Fibroblast of the conjunctiva (primary cell): ENCODE measurements around the gene PEX7.
"Not testable (repeated sequence)": the region's sequence is repeated elsewhere in the genome, so short reads cannot be mapped to it uniquely, and the experiment has no call there.

Experiments
- DNase-seq: peaks from one replicate; pipeline ENCODE4 v3.0.0-alpha.2; 2010; ENCODE audit warnings: low read depth

The PEX7 gene

DNA sequence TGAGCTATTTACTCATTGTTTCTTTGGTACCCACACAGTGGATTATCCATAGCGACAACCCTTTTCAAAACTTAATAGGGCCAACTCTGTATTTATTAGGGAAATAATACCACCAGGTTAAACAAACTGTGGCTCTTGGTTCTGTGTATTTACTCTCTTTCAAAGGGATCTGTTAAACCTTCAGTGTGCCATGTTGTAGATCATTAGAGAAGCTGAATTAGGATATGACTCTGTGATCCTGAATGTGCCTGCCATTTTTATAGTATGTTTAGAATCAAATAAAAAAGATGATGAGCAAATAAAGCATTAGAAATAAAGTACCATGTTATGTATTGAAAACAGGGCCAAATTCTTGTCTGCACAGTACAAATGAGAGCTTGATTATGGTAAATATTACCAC is 74.7 kb downstream of the PEX7 start:
- DNase-seq, result no peak

- DNase-seq, result no peak
These were observed 78.9 kb downstream of the PEX7 start for GRCh38 chr6:136901212-136901784.

DNA sequence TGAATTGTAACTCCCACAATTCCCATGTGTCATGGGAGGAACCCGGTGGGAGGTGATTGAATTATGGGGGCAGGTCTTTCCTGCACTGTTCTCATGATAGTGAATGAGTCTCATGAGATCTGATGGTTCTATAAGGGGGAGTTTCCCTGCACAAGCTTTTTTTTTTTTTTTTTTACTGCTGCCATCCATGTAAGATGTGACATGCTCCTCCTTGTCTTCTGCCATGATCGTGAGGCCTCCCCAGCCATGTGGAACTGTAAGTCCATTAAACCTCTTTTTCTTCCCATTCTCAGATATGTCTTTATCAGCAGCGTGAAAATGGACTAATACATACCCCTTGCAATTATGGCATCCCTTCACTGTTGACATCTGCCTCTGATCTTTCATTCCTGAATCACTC is 82.1 kb downstream of the PEX7 start:
- DNase-seq, result not testable (repeated sequence)

GRCh38 chr6:136914947-136915346 is 92.6 kb downstream of the PEX7 start:
- DNase-seq, result no peak

DNA sequence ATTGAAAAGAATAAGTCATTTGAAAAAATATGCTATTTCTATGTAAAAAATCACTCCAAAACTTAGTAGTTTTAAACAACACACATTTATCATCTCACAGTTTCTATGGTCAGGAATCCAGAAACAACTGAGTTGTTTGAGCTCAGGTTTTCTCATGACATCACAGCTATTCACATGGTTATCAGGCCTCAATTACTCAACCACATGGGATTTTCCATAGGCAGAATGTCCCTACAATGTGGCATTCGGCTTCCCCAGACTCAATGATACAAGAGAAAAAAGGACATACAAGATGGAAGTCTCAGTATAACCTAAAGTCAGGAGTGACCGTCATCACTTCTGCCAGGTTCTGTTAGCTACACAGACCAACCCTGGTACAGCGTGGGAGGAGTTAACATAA is 96.3 kb downstream of the PEX7 start:
- DNase-seq, result no peak

DNA sequence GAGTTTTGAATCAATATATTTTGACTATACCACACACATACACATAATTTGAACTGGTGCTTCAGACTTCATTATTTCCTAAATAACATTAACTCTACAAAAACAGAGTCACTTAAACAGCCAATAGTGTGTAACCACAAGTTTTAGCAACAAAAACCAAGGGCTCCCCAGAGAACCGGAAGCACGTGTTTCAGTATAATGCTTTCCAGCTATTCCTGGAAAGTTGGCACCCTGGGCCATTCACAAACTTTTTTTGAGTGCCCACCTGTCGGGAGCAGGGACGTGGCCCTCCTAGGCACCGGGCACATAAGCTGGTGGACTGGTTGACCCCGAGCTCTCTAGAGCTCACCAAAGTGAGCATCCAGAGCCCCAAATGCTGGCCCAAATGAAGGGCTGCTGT is 97.8 kb downstream of the PEX7 start:
- no peak for DNase-seq

DNA sequence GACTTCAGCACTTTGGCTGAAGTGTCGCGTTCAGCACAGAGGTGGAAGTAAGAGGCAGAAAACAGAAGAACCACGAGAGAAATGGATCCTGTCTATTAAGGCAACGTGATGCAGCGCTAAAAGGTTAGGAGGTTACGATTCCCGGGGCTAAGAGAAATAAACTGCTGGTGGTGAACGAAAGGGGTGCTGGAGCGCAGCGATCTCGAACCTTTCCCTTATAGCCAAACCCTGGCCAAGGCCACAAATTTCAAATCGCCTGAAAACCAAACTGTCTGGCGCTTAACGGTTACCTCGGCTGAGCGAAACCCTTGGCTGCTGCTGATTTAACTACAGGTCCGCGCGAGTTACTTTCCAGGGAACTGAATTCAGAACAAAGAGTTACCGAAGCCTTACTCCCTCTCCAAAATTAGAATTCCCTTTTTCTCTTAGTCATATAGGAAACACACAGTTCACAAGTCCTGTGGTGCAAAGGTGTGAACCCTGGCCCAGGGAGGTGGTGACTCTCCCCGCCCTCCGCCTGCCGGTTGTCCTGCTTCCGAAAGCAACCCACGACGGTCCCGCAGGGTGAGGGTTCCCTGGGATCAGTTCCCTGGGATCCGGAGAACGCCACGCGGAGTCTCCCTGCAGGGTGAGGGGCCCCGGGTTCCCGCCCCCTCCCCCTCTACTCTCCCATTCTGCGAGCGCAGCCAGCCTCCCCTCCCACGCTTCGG is 98.4 kb downstream of the PEX7 start:
- no peak for DNase-seq

DNA sequence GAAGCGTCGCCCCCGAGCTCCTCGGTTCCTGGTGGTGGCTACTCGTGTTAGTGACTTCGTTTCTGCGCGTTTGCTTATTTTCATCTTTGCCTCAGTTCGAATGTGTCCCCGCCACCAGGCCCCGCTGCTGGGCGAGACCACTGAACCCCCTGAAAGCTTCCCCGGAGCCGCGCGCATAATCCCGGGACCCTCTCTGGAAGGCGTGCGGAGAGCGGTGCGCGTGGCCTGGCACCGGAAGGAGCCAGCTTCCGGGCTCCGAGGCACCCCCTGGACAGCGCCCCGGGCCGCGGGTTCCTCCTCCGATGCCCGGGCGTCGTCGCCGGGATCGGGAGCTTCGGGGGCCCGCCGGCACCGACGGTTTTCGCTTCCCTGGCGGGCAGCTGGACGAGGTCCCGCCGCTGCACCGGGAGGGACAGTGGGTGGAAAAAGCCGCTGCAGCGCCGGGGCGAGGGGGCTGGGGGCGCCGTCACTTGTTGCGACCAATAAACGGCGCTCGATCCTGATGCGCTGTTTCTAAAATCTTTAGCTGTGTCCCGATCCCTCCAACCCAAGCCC is 99.1 kb downstream of the PEX7 start:
- DNase-seq, result no peak

DNA sequence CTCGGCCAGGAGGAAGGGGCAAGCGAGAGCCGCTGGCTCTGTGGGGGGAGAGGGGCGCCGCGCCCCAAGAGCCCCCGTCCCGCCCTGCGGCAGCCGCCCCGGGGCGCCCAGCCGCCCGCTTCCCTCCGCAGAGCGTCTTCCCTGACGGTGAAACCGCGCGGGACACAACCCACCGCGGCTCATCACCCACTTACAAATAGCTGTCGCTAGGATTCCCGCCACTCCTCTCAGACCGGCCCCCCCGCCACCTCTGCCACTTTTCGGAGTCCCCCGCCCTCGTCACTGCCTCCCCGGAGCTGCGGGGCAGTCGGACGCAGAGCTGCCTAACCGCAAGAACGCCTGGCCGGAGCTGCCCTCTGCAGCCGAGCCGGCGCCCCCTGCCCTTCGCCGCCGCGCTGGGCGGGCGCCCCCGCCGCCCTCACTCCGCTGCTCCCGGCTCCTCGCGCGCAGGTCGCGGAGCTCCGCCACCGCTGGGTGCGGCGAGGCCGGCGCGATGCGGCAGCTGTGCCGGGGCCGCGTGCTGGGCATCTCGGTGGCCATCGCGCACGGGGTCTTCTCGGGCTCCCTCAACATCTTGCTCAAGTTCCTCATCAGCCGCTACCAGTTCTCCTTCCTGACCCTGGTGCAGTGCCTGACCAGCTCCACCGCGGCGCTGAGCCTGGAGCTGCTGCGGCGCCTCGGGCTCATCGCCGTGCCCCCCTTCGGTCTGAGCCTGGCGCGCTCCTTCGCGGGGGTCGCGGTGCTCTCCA is 99.7 kb downstream of the PEX7 start, which contains the start of gene SLC35D3:
Gene SLC35D3 (plus strand): TSS at position 366 of the 749 bp plus-strand sequence. CDS start 128 bp downstream, at position 494.
- no peak for DNase-seq

- DNase-seq, result no peak
These were observed 100.3 kb downstream of the PEX7 start for GRCh38 chr6:136922685-136923006.

DNA sequence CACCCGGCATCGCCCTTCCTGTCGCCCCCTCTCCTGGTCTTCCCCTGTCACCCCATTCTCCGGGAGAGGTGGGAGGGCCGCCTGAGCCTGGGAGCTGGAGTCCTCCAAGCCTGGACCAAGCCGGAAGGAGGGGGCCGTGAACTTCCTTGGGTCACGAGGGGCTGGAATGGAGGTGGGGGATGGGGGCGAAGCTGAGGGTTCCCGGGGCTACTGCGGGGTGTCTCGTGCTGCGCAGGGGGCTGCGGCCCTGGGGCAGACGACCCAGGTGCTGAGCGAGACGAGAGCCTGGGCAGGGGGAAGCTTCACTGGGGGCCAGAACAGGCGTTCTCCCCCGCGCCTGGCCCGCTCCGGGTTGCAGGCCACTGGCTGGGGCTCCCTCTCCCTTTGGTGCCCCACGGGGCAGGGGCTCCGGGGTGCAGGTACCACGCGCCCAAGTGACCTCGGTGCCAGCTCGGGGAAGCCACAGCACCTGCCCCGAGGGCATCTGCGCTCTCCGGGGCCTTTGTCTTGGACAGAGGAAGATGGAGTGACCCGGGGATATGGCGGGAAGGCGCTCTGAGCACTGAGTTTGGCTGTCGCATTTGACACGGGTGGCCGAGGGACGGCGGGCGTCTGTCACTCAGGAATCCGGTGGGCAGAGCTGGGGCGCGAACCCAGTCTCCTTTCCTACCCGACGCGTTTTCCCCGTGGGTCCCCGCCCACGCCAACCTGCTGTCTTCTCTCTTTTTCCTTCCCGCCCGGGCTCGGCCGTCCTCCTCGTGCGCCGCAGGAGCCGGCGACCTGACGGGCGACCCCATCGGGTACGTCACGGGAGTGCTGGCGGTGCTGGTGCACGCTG is 100.9 kb downstream of the PEX7 start:
- DNase-seq, result no peak

- no peak for DNase-seq
These were observed 101.7 kb downstream of the PEX7 start for GRCh38 chr6:136923954-136924673.

GRCh38 chr6:136926383-136926782 is 104.0 kb downstream of the PEX7 start:
- DNase-seq, result no peak

- DNase-seq, result no peak
These were observed 104.9 kb downstream of the PEX7 start for GRCh38 chr6:136927292-136927691.

GRCh38 chr6:136930528-136930927 is 108.1 kb downstream of the PEX7 start:
- DNase-seq, result no peak

DNA sequence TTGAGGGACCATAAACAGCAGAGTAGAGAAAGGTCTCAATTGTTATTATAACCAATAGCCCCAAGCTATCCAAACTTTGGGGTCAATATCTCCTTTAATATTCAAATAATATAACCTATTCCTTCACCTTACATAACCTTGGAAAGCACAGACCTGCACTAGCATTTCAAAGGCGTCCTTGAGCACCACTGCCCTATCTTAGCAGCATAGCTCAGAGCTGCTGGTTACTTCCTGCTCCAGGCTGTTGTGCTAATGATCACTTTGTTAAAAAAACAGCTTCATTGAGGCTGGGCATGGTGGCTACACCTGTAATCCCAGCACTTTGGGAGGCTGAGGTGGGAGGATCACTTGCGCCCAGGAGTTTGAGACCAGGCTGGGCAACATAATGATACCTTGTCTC is 110.2 kb downstream of the PEX7 start:
- no peak for DNase-seq

DNA sequence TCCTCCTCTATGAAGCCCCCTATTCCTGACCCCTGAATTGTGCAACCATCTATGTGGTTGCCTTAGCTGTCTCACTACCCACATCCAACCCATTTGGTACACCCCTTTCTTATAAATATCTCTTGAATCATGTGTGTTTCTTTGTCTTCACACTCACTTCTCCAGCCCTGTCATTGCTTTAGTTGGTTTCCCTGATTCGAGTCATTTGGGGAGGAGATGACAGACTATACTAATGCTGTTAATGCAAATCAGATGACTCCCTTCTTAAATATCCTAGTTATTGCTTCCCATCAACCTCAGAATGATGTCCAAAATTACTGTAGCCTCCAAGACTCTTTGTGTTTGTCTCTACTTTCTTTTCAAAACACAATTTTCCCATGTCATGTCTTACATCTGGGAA is 122.7 kb downstream of the PEX7 start:
- no peak for DNase-seq

- no peak for DNase-seq
These were observed 123.3 kb downstream of the PEX7 start for GRCh38 chr6:136945711-136946121.

DNA sequence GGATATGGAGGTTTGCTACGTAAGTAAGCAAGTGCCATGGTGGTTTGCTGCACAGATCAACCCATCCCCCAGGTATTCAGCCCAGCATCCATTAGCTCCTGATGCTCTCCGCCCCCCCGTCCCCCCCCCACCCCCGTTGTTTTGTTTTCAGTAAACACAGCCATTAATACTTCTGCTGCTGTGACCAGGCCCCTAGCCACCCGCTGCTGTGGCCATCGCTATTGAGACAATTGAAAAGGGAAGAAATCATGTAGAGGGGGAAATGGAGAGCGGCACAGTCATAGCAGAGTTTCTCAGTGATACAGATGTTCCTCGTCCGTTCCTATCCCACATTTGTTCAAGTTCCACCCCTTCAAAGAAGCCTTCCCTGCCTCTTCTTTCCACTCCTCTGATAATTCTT is 124.6 kb downstream of the PEX7 start:
- no peak for DNase-seq

DNA sequence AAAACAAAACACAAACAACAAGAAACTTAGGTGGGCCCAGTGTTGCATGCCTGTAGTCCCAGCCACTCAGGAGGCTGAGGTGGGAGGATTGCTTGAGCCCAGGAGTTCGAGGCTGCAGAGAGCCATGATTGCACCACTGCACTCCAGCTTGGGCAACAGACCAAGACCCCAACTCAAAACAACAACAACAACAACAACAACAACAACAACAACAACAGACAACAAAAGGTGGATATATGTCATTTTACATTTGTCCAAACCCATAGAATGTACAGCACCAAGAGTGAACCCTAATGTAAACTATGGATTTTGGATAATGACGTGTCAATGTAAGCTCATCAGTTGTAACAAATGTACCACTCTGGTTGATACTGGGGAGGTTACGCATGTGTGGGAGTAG is 127.6 kb downstream of the PEX7 start:
- DNase-seq, result not testable (repeated sequence)

DNA sequence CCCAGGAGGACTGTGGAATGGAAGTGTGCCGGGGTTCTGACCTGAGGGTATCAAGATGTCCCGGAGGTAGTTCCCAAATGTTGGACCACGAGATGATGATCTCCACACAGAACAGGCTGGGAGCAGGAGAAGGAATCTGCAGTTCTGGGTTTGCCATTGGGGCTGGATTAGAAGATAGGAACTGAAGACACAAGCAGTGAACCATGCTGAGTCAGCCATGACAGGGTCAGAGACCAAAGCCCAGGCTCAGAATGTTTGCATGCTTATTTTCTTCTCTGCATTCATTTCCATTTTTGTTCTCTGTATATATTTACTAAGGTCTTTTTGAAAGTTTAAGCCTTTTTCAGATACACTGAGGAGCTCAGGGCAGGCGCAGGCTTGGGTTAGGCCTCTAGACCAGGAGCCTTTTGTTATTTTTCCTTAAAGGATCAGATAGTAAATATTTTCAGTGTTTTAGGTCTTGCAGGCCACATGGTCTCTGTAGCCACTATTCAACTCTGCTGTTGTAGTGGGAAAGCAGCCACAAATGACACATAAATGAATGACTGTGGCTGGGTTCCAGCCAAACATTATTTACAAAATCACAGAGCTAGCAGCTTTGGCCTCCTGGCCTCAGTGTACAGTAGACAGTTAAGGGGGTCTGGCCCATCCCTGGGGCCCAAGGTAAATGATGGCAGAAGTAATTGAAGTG is 128.2 kb downstream of the PEX7 start:
- DNase-seq, result no peak
